K562 (cell line): ENCODE results near the gene CST9L. TPM values are rescaled to one million over a fixed set of nuclear protein-coding genes. Genes with fewer than 3 reads are reported as not detected.

Experiments
- ATAC-seq: fragments of 200-7000 bp; cut with Tn5 transposase; 3 replicates; pipeline ENCODE4 v1.9.1; 2020; ENCODE audit warnings: moderate library complexity
- BruUV-seq: library from RNA; stranded (reverse); fragments of 400-500 nt; replicated peaks from 2 replicates; lab custom pipeline; 2021; lab: Mats Ljungman, UMichigan
- CTCF ChIA-PET: fragments of 300-600 bp; formaldehyde crosslinking; extraction: SDS; loops from one replicate; lab custom pipeline; 2021; ENCODE audit warnings: low intra/inter-chr PET ratio; lab: Yijun Ruan, JAX
- POLR2A ChIA-PET: fragments of 300-600, 350-650 bp; sonication (Branson Sonifier 250); formaldehyde crosslinking; extraction: SDS; loops from one replicate; lab custom pipeline; 2021; ENCODE audit warnings: antibody characterized with exemption, inconsistent platforms; lab: Yijun Ruan, JAX
- DNase-seq, 4 experiments: peaks; one replicate each; pipeline versions ENCODE4 v3.0.0 to v3.0.0-alpha.2; 2011 to 2018; ENCODE audit warnings: low spot score in 3 of 4, mixed read lengths in 3 of 4; ENCODE audit errors: extremely low read depth in 1 of 4
- FAIRE-seq: peaks from 2 replicates; lab custom pipeline; 2011; peaks lifted over from hg19 to GRCh38; lab: Jason Lieb, UNC
- H2AFZ ChIP-seq: 2 replicates; pipeline ENCODE4 v1.6.0; 2011; ENCODE audit warnings: low read depth, low read length, control low read depth, inconsistent platforms
- H3K27ac ChIP-seq: fragments of 200-600 bp; 3 replicates; pipeline ENCODE4 v1.8.0; 2011; ENCODE audit warnings: low read depth, mild to moderate bottlenecking, control low read depth, inconsistent platforms, low read length, moderate library complexity, mixed read lengths; ENCODE audit errors: extremely low read depth
- H3K27me3 ChIP-seq, 2 experiments: fragments of 300-600 bp in 1 of 2; 2 replicates in 1 of 2; 3 replicates in 1 of 2; pipeline versions ENCODE4 v1.6.0 to v1.8.0; 2011; ENCODE audit warnings: inconsistent platforms in 2 of 2, low read length in 2 of 2, mild to moderate bottlenecking in 1 of 2, mixed read lengths in 1 of 2, moderate library complexity in 1 of 2; ENCODE audit not compliant: control insufficient read depth in 2 of 2, insufficient read depth in 2 of 2
- H3K36me3 ChIP-seq: fragments of 300-600 bp; 3 replicates; pipeline ENCODE4 v1.8.0; 2011; ENCODE audit warnings: mild to moderate bottlenecking, low read length, inconsistent platforms; ENCODE audit not compliant: control insufficient read depth, insufficient read depth
- H3K4me1 ChIP-seq, 2 experiments: fragments of 200-600 bp in 1 of 2; replicated peaks in 1 of 2; 2 replicates in 1 of 2; 3 replicates in 1 of 2; pipeline versions ENCODE4 v1.5.1 to v1.8.0; 2011; ENCODE audit warnings: inconsistent platforms in 2 of 2, low read length in 2 of 2, mild to moderate bottlenecking in 1 of 2, mixed read lengths in 1 of 2, moderate library complexity in 1 of 2; ENCODE audit not compliant: control insufficient read depth in 2 of 2, insufficient read depth in 2 of 2
- H3K4me2 ChIP-seq: 2 replicates; pipeline ENCODE4 v1.6.1; 2011; ENCODE audit warnings: low read length, control low read depth, inconsistent platforms, mixed read lengths; ENCODE audit not compliant: insufficient read depth
- H3K4me3 ChIP-seq: fragments of 200-600 bp; sonication (generic), shearing (Covaris generic); 2 replicates; pipeline ENCODE4 v1.5.1; 2016; ENCODE audit warnings: control low read depth, inconsistent platforms
- H3K79me2 ChIP-seq: fragments of 200-600 bp; 3 replicates; pipeline ENCODE4 v1.8.0; 2011; ENCODE audit warnings: low read length, inconsistent platforms; ENCODE audit not compliant: control insufficient read depth, insufficient read depth
- H3K9ac ChIP-seq, 2 experiments: 2 replicates each; pipeline versions ENCODE4 v1.6.0 to v1.6.1; 2011; ENCODE audit warnings: low read depth in 2 of 2, low read length in 2 of 2, control low read depth in 1 of 2, inconsistent platforms in 1 of 2, mild to moderate bottlenecking in 1 of 2, mixed read lengths in 1 of 2; ENCODE audit not compliant: insufficient read depth in 1 of 2
- H3K9me1 ChIP-seq: one replicate; pipeline ENCODE4 v1.6.0; 2011; ENCODE audit warnings: inconsistent platforms, mild to moderate bottlenecking, low read length, moderate library complexity; ENCODE audit not compliant: control insufficient read depth, insufficient read depth
- H3K9me3 ChIP-seq: replicated peaks from 2 replicates; pipeline ENCODE4 v1.5.1; 2011; ENCODE audit warnings: low read depth, low read length, inconsistent platforms; ENCODE audit not compliant: control insufficient read depth, insufficient read depth
- H4K20me1 ChIP-seq: replicated peaks from 2 replicates; pipeline ENCODE4 v1.6.1; 2011; ENCODE audit warnings: low read length, inconsistent platforms, mixed read lengths; ENCODE audit not compliant: control insufficient read depth, insufficient read depth
- CBFA2T3 ChIP-seq: fragments of 450-650 bp; IDR thresholded peaks from 2 replicates; pipeline ENCODE4 v1.6.1; 2017
- CBFB ChIP-seq: sonication (generic); formaldehyde crosslinking; IDR thresholded peaks from 2 replicates; pipeline ENCODE4 v1.4.0; 2020; ENCODE audit warnings: mild to moderate bottlenecking, missing genetic modification reagents
- CHD2 ChIP-seq: IDR thresholded peaks from 2 replicates; pipeline ENCODE4 v1.6.1; 2011; ENCODE audit warnings: low read depth, low read length
- CHD4 ChIP-seq: fragments of 200-600 bp; sonication (generic); IDR thresholded peaks from 3 replicates; pipeline ENCODE4 v1.6.1; 2012; ENCODE audit warnings: low read depth, mild to moderate bottlenecking, mixed read lengths, low read length, inconsistent platforms; ENCODE audit not compliant: insufficient read depth, insufficient replicate concordance, poor library complexity, severe bottlenecking
- EGR1 ChIP-seq: fragments of 450-650 bp; conservative IDR thresholded peaks from 2 replicates; pipeline ENCODE4 v1.6.1; 2017; ENCODE audit warnings: mild to moderate bottlenecking
- HMGN3 ChIP-seq: IDR thresholded peaks from 2 replicates; pipeline ENCODE4 v1.6.1; 2011; ENCODE audit warnings: borderline replicate concordance, low read depth, mild to moderate bottlenecking, mixed read lengths, low read length; ENCODE audit not compliant: insufficient read length; ENCODE audit errors: extremely low read depth
- MCM7 ChIP-seq, 2 experiments: fragments of 450-650 bp; IDR thresholded peaks; 2 replicates each; pipeline ENCODE4 v1.6.1; 2016 to 2018
- NR1H2 ChIP-seq: sonication (generic); formaldehyde crosslinking; IDR thresholded peaks from 2 replicates; pipeline ENCODE4 v1.4.0; 2020; ENCODE audit warnings: mild to moderate bottlenecking, missing genetic modification reagents
- POLR3G ChIP-seq: IDR thresholded peaks from 2 replicates; pipeline ENCODE4 v1.6.1; 2011; ENCODE audit not compliant: insufficient read length, insufficient replicate concordance; ENCODE audit errors: extremely low read depth
- RBFOX2 ChIP-seq: fragments of 200-400 bp; formaldehyde crosslinking; IDR thresholded peaks from 2 replicates; pipeline ENCODE4 v1.6.1; 2017; ENCODE audit warnings: low read depth, mild to moderate bottlenecking, low read length, moderate library complexity
- SMARCC2 ChIP-seq: fragments of 450-650 bp; IDR thresholded peaks from 2 replicates; pipeline ENCODE4 v1.6.1; 2017; ENCODE audit warnings: antibody characterized with exemption, moderate library complexity, mild to moderate bottlenecking, low read depth
- SNAPC5 ChIP-seq: fragments of 250-450 bp; sonication (Bioruptor Pico); IDR thresholded peaks from 2 replicates; pipeline ENCODE4 v1.8.0; 2021; ENCODE audit warnings: moderate library complexity, mild to moderate bottlenecking, inconsistent platforms
- SP1 ChIP-seq: sonication (generic); formaldehyde crosslinking; IDR thresholded peaks from 2 replicates; pipeline ENCODE4 v1.8.1; 2022; ENCODE audit warnings: mild to moderate bottlenecking, missing genetic modification reagents
- SP2 ChIP-seq: IDR thresholded peaks from 2 replicates; pipeline ENCODE4 v1.6.1; 2011; ENCODE audit warnings: mild to moderate bottlenecking, low read depth, low read length, moderate library complexity; ENCODE audit not compliant: poor library complexity, severe bottlenecking; ENCODE audit errors: extremely low read depth
- ZNF41 ChIP-seq: fragments of 250-450 bp; sonication (Bioruptor Pico); conservative IDR thresholded peaks from 2 replicates; pipeline ENCODE4 v1.4.0; 2020; ENCODE audit warnings: mild to moderate bottlenecking
- WGBS: fragments of 100-300 bp; shearing (Covaris generic); methylation state at CpG from one replicate; pipeline ENCODE4 v1.1.6; 2016; ENCODE audit warnings: low coverage, mixed read lengths; ENCODE audit not compliant: insufficient coverage; ENCODE audit errors: missing lambda C conversion rate; 5-methylcytosine and 5-hydroxymethylcytosine counted together
- in situ Hi-C: fragments of 300-500 bp; cut with MboI; formaldehyde crosslinking; loops from 4 replicates; pipeline ENCODE4 v1.15.0; 2018; ENCODE audit warnings: inconsistent platforms, mixed read lengths
- intact Hi-C: fragments of 100-400 bp; cut with micrococcal nuclease; formaldehyde crosslinking; loops from 2 replicates; pipeline ENCODE4 v1.14.2; 2022
- polyA plus RNA-seq, 8 experiments: library from polyadenylated mRNA; depleted of rRNA in 4 of 8; stranded (reverse) in 5 of 8; unstranded in 3 of 8; fragments of >200 nt; fragmentation: Nextera tagmentation in 2 of 8; fragmentation: Illumina TruSeq in 1 of 8; extraction: Ambion mirVana in 2 of 8; extraction: Trizol in 1 of 8; gene quantifications; 2 replicates each; pipeline versions ENCODE4 v1.2.1 to v1.2.3, GENCODE V29; 2011 to 2014; ENCODE audit warnings: inconsistent platforms in 1 of 8, missing spikeins in 1 of 8
- total RNA-seq, 7 experiments: library from RNA; depleted of rRNA in 6 of 7; stranded (reverse); fragments of >200 nt in 6 of 7; fragmentation: Illumina TruSeq in 2 of 7; extraction: Trizol in 2 of 7; gene quantifications; 2 replicates each; pipeline versions ENCODE4 v1.2.1 to v1.2.3, GENCODE V29; 2011 to 2021; ENCODE audit warnings: low replicate concordance in 1 of 7

CST9L gene
- total and polyA plus RNA-seq, 9 of the 15 experiments (the other 6 are each of a cell fraction or from before 2014, with no cell fraction given) = not detected

GRCh38 chr20:23608251-23608846 is 40.1 kb upstream of the CST9L start:
- no peak overlapping the region for H3K27ac ChIP-seq
- POLR2A ChIA-PET = interaction anchor here (0.7 to 1.0 kb wide), 3 partner anchors 16 to 165 kb away, joined by 3 to 5 read pairs (median 3); no protein-coding TSS in a partner anchor
- FAIRE-seq (no peak), DNase-seq (no peak), ATAC-seq (no peak)
- WGBS = 12% methylated on average over 15 of the region's 18 CpGs
- H3K9ac ChIP-seq = no peak overlapping the region
- peaks cover 6% of the 10 kb centered on the region; the same call in 1 of the 2 replicates for H4K20me1 ChIP-seq
- intact Hi-C loops = no loop called here
- CTCF ChIA-PET = no interaction called here
- peaks cover 0 to 8% of the 10 kb centered on the region in 2 experiments; a peak in 2 of 5 replicates for H3K27me3 ChIP-seq
- H3K4me2 ChIP-seq = no peak overlapping the region
- in situ Hi-C loops = no loop called here
- no peak overlapping the region for H2AFZ ChIP-seq
- no peaks in the 10 kb centered on the region; a peak in 1 of 5 replicates for H3K4me1 ChIP-seq
- H3K36me3 ChIP-seq = no peaks in the 10 kb centered on the region
- TF ChIP-seq SP1 (no peak), CBFA2T3 (no peak), CBFB (CRISPR knock-in tag) (no peak), CHD4 (no peak), CHD2 (no peak), SMARCC2 (no peak), ZNF41 (no peak), EGR1 (no peak), HMGN3 (no peak), NR1H2 (CRISPR knock-in tag) (no peak), RBFOX2 (no peak), MCM7 (IDR thresholded peaks at IDR 0.05) (no peak), POLR3G (no peak), SP2 (no peak), SNAPC5 (no peak)
- no peaks in the 10 kb centered on the region for H3K79me2 ChIP-seq
- BruUV-seq = no TSS peak
- H3K9me1 ChIP-seq = no peaks in the 10 kb centered on the region
- no peak overlapping the region for H3K4me3 ChIP-seq
- no peaks in the 10 kb centered on the region for H3K9me3 ChIP-seq
